Measurements from ENCODE around the gene MELK. TPM values are rescaled to one million over a fixed set of nuclear protein-coding genes. Genes with fewer than 3 reads are reported as not detected.

The MELK gene
- total RNA-seq, 1 donor from 2014 or later: 1.2 TPM

DNA sequence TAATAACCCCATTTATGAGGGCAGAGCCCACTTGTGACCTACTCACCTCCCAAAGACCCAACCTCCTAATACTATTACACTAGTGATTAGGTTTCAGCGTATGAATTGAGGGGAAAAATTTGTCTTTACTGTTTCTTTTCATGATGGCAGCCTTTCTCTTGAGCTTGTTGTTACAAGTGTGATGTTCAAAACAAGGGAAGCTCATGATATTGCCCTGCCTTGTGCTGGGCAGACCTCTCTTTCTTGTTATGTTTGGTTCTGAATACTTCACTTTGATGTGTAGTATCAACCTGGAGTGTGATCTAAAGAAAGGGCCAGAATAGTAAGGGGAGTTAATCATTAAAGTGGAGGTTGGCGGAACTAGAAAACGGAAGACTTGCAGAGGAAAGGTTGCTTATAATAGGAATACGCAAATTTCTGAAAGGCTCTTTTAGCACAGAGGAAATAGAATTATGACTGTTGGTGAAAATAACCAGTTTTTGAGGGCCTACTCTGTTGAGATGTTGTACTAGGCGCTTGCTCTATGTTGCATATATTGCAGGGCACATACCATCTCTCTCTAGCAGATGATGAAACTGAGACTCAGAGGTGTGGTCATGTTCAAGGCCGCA is 68.2 kb downstream of the MELK start:
- POLR2A ChIA-PET: no interaction called here
- Mint-ChIP-seq H3K9me3 (no peaks in the 10 kb centered on the region), H3K27ac (peak overlapping the region; percentile 80), H3K36me3 (ENCODE audit: low read depth) (no peaks in the 10 kb centered on the region), H3K27me3 (no peaks in the 10 kb centered on the region), H3K4me1 (peaks cover 25% of the 10 kb centered on the region), H3K4me3 (no peak overlapping the region)
- ATAC-seq (ENCODE audit: low read depth): peak; percentile 56
- DNase-seq: no peak
- CTCF ChIA-PET: interaction anchor here (5.6 kb wide), 1 partner anchor 89 kb away, joined by 49 read pairs; no protein-coding TSS in a partner anchor
- TF ChIP-seq, protein P1, sequence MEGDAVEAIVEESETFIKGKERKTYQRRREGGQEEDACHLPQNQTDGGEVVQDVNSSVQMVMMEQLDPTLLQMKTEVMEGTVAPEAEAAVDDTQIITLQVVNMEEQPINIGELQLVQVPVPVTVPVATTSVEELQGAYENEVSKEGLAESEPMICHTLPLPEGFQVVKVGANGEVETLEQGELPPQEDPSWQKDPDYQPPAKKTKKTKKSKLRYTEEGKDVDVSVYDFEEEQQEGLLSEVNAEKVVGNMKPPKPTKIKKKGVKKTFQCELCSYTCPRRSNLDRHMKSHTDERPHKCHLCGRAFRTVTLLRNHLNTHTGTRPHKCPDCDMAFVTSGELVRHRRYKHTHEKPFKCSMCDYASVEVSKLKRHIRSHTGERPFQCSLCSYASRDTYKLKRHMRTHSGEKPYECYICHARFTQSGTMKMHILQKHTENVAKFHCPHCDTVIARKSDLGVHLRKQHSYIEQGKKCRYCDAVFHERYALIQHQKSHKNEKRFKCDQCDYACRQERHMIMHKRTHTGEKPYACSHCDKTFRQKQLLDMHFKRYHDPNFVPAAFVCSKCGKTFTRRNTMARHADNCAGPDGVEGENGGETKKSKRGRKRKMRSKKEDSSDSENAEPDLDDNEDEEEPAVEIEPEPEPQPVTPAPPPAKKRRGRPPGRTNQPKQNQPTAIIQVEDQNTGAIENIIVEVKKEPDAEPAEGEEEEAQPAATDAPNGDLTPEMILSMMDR (IDR thresholded peaks at IDR 0.05): no peak
- intact Hi-C loops (cut with micrococcal nuclease): no loop called here

DNA sequence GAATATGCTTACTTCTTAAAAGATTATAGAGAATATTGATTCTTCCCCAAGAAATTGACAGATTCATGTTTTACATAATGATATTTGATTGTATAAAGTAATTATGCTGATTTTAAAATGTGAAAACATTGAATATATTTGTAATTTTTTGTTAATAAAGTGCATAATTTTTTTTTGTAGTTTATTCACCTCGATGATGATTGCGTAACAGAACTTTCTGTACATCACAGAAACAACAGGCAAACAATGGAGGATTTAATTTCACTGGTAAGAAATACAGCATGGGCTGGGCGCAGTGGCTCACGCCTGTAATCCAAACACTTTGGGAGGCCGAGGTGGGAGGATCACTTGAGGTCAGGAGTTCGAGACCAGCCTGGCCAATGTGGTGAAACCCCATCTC is 70.1 kb downstream of the MELK start:
- ChIA-PET POLR2A (no interaction called here), CTCF (no interaction called here)
- H3K27me3 Mint-ChIP-seq: no peaks in the 10 kb centered on the region
- no peaks in the 10 kb centered on the region for H3K36me3 Mint-ChIP-seq (ENCODE audit: low read depth)
- intact Hi-C loops (cut with micrococcal nuclease): no loop called here
- no peak for DNase-seq
- TF ChIP-seq, protein P1 (IDR thresholded peaks at IDR 0.05): no peak
- H3K4me3 Mint-ChIP-seq: no peak overlapping the region
- no peak overlapping the region for H3K27ac Mint-ChIP-seq
- ATAC-seq (ENCODE audit: low read depth): no peak
- peaks cover 25% of the 10 kb centered on the region for H3K4me1 Mint-ChIP-seq
- no peaks in the 10 kb centered on the region for H3K9me3 Mint-ChIP-seq

DNA sequence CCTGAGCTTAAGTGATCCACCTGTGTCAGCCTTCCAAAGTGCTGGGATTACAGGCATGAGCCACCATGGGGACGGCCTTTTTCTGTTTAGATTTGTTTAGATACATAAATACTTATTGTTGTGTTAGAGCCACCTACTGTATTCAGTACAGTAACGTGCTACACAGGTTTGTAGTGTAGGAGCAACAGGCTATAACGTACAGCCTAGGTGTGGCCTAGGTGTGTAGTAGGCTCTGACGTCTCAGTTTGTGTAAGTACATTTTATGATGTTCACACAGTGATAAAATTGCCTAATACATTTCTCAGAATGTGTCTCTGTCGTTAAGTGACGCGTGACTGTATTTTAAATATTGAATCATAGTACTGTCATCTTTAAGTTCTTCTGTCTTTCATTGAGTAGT is 84.1 kb downstream of the MELK start:
- POLR2A ChIA-PET: no interaction called here
- Mint-ChIP-seq H3K27me3 (no peaks in the 10 kb centered on the region), H3K36me3 (ENCODE audit: low read depth) (no peaks in the 10 kb centered on the region), H3K4me3 (no peak overlapping the region), H3K27ac (no peak overlapping the region), H3K4me1 (peaks cover 8% of the 10 kb centered on the region), H3K9me3 (no peaks in the 10 kb centered on the region)
- TF ChIP-seq, protein P1 (IDR thresholded peaks at IDR 0.05): no peak
- intact Hi-C loops (cut with micrococcal nuclease): no loop called here
- ATAC-seq (ENCODE audit: low read depth): no peak
- CTCF ChIA-PET: no interaction called here
- DNase-seq: no peak

DNA sequence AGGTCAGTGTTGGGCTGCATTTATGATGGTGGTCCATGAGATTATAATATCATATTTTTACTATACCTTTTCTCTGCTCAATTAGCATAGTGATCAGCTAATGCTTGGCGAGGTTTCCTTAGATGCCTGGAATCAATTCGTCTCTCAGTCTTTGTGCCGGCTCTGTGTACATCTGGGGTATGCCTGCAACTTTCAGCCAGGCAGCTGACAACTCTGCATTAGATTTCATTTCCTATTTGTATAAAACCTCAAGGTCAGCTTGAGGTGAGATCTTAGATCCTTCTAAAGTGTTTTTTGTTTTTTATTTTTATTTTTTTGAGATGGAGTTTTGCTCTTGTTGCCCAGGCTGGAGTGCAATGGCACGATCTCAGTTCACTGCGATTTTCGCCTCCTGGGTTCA is 86.8 kb downstream of the MELK start:
- DNase-seq: no peak
- POLR2A ChIA-PET: interaction anchor here (0.6 kb wide), 1 partner anchor 806 kb away, joined by 3 read pairs; the partner anchor contains the start of gene ZBTB5
- peak; percentile 60 for ATAC-seq (ENCODE audit: low read depth)
- CTCF ChIA-PET: interaction anchor here (2.1 kb wide), 1 partner anchor 69 kb away, joined by 4 read pairs; no protein-coding TSS in a partner anchor
- Mint-ChIP-seq H3K36me3 (ENCODE audit: low read depth) (no peaks in the 10 kb centered on the region), H3K9me3 (peaks cover 3% of the 10 kb centered on the region), H3K27me3 (no peaks in the 10 kb centered on the region), H3K4me3 (no peak overlapping the region), H3K4me1 (peaks cover 8% of the 10 kb centered on the region), H3K27ac (no peak overlapping the region)
- intact Hi-C loops (cut with micrococcal nuclease): no loop called here
- TF ChIP-seq, protein P1 (IDR thresholded peaks at IDR 0.05): no peak

DNA sequence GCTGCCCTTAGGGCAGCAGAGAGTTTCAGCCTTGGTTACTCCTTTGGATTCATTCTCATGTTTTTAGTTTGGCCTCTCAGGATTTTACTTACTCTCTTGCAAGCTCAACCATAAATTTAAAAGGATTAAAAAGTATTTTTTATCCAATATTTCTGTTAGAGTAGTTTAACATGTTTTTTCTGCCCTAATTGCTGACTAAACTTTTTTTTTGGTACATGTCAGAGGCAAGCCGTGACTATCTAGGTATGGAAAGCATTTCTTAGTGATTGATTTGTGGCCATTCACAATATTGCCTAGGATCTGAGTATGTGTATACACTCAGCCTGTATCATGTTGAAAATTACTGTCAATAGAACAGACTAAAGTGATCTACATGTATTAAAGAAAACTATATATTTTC is 92.1 kb downstream of the MELK start:
- TF ChIP-seq, protein P1 (IDR thresholded peaks at IDR 0.05): no peak
- intact Hi-C loops (cut with micrococcal nuclease): loop anchor here (5.0 kb wide), 1 partner anchor 43 kb away; no protein-coding TSS in a partner anchor
- H3K4me1 Mint-ChIP-seq: peaks cover 12% of the 10 kb centered on the region
- ATAC-seq (ENCODE audit: low read depth) (no peak), DNase-seq (no peak)
- peaks cover 3% of the 10 kb centered on the region for H3K9me3 Mint-ChIP-seq
- CTCF ChIA-PET: no interaction called here
- H3K4me3 Mint-ChIP-seq: no peak overlapping the region
- no peaks in the 10 kb centered on the region for H3K27me3 Mint-ChIP-seq
- no peaks in the 10 kb centered on the region for H3K36me3 Mint-ChIP-seq (ENCODE audit: low read depth)
- POLR2A ChIA-PET: no interaction called here
- no peak overlapping the region for H3K27ac Mint-ChIP-seq

Measured in activated B cell treated with CpG ODN at 0.5 μM for 24 hours (primary cell).